Gastrocnemius medialis (tissue), 4 donors: ENCODE measurements around the gene MAGI1. TPM values are rescaled to one million over a fixed set of nuclear protein-coding genes. Genes with fewer than 3 reads are reported as not detected.

ENCODE experiments used
- ATAC-seq, 2 donors: fragments of 150-250 bp; one replicate each; pipeline ENCODE4 v1.9.1; 2016
- DNase-seq, 2 donors: peaks; one replicate each; pipeline ENCODE4 v3.0.0-alpha.2; 2019
- H3K27ac ChIP-seq, 4 donors: fragments of 200-600 bp; sonication (generic); 1 replicate in 1 of 4; 2 replicates in 3 of 4; pipeline ENCODE4 v1.5.1; 2016 to 2018; ENCODE audit warnings: mild to moderate bottlenecking in 2 of 4, moderate library complexity in 1 of 4
- H3K27me3 ChIP-seq, 3 donors: fragments of 200-600 bp; sonication (generic) in 2 of 3; 1 replicate in 1 of 3; 2 replicates in 2 of 3; pipeline versions ENCODE4 v1.5.1 to v1.6.0; 2016 to 2019; ENCODE audit warnings: mild to moderate bottlenecking in 1 of 3, moderate library complexity in 1 of 3
- H3K36me3 ChIP-seq, 2 donors: fragments of 200-600 bp; sonication (generic) in 1 of 2; one replicate each; pipeline ENCODE4 v1.5.1; 2017 to 2018
- H3K4me1 ChIP-seq, 2 donors: fragments of 200-600 bp; sonication (generic) in 1 of 2; one replicate each; pipeline ENCODE4 v1.5.1; 2016 to 2017; ENCODE audit warnings: mild to moderate bottlenecking in 2 of 2
- H3K4me3 ChIP-seq, 4 donors: fragments of 200-600 bp; sonication (generic) in 3 of 4; 1 replicate in 1 of 4; 2 replicates in 3 of 4; pipeline ENCODE4 v1.5.1; 2016 to 2019; ENCODE audit warnings: mild to moderate bottlenecking in 2 of 4
- H3K9me3 ChIP-seq, 3 donors: fragments of 200-600 bp; sonication (generic) in 2 of 3; 1 replicate in 1 of 3; 2 replicates in 2 of 3; pipeline ENCODE4 v1.5.1; 2016 to 2019
- CTCF ChIP-seq, 5 experiments: fragments of 450-650 bp in 3 of 5; fragments of 200-600 bp in 2 of 5; sonication (generic) in 2 of 5; IDR thresholded peaks in 4 of 5; conservative IDR thresholded peaks in 1 of 5; 1 replicate in 4 of 5; 2 replicates in 1 of 5; pipeline ENCODE4 v1.5.1; 2016 to 2019; ENCODE audit warnings: antibody characterized with exemption in 5 of 5, mild to moderate bottlenecking in 3 of 5, moderate library complexity in 3 of 5
- POLR2A ChIP-seq, 2 donors: fragments of 450-650 bp; IDR thresholded peaks; one replicate each; pipeline ENCODE4 v1.6.1; 2017; ENCODE audit warnings: antibody characterized with exemption in 2 of 2, mild to moderate bottlenecking in 2 of 2, moderate library complexity in 2 of 2
- in situ Hi-C, 4 donors: fragments of 200-750 bp; cut with MboI; loops; one replicate each; pipeline versions ENCODE4 v1.15.0 to v1.8.0; 2017; ENCODE audit warnings: low sequenced_read_pairs in 4 of 4
- intact Hi-C: fragments of 100-400 bp; cut with DNase I; formaldehyde crosslinking; loops from one replicate; pipeline ENCODE4 v1.15.1; 2023; ENCODE audit warnings: low total_unique reads
- total RNA-seq, 4 donors: library from RNA; depleted of rRNA; stranded (reverse); fragments of >200 nt; gene quantifications; one replicate each; pipeline versions ENCODE4 v1.1.0 to v1.2.3, GENCODE V29; 2016

MAGI1 gene
- total RNA-seq, 4 donors from 2014 or later: 2.6 to 7.5 (median 3.9) TPM

GRCh38 chr3:65915477-65915876, 123.2 kb downstream of the MAGI1 start:
- DNase-seq (no peak), ATAC-seq (no peak)
- Histone ChIP-seq H3K36me3 (no peaks in the 10 kb centered on the region), H3K4me3 (no peak overlapping the region), H3K27me3 (no peaks in the 10 kb centered on the region), H3K27ac (no peak overlapping the region), H3K9me3 (no peaks in the 10 kb centered on the region), H3K4me1 (peaks cover 0 to 24% of the 10 kb centered on the region in 2 donors)
- intact Hi-C loops (no loop called here), in situ Hi-C loops (no loop called here)
- no peak for TF ChIP-seq POLR2A (IDR thresholded peaks at IDR 0.05)
- TF ChIP-seq CTCF (IDR thresholded peaks at IDR 0.05 in 4 of 5, conservative IDR thresholded peaks at IDR 0.05 in 1 of 5): no peak

DNA sequence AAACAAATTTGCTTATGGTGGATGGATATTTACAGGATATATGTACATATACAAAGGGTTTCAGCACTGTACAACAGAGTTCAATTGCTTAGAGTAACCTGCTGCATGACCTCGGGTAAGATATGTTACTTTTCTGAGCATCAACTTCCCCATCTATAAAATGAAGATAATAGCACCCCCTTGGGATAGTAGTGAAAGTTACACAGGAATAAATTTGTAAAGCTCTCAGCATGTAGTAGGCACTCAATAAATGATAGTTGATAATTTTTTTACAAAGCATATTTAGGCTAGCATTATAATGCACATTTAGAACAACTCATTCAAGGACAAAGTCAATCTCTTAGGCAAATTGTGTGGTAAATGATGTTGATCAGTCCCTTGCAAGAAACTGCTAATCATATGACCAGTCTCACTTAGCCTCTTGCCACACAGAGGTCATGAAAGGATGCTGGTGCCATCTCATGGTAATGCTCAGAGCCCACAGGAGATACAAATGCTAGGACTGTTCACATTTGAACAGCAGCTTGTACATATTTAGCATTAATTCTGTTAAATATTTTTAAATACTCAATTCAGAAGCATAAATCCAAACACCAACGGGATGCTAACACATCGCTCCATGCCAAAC, 123.9 kb downstream of the MAGI1 start:
- Histone ChIP-seq H3K36me3 (no peaks in the 10 kb centered on the region), H3K9me3 (no peaks in the 10 kb centered on the region), H3K4me3 (no peak overlapping the region), H3K27me3 (no peaks in the 10 kb centered on the region), H3K27ac (no peak overlapping the region), H3K4me1 (peaks cover 0 to 22% of the 10 kb centered on the region in 2 donors)
- ATAC-seq (peak in 1 of 2 donors; percentile 33), DNase-seq (no peak)
- TF ChIP-seq CTCF (IDR thresholded peaks at IDR 0.05 in 4 of 5, conservative IDR thresholded peaks at IDR 0.05 in 1 of 5) (no peak), POLR2A (IDR thresholded peaks at IDR 0.05) (no peak)
- intact Hi-C loops (loop anchor here (5.0 kb wide), 1 partner anchor 128 kb away; no protein-coding TSS in a partner anchor), in situ Hi-C loops (no loop called here)

DNA sequence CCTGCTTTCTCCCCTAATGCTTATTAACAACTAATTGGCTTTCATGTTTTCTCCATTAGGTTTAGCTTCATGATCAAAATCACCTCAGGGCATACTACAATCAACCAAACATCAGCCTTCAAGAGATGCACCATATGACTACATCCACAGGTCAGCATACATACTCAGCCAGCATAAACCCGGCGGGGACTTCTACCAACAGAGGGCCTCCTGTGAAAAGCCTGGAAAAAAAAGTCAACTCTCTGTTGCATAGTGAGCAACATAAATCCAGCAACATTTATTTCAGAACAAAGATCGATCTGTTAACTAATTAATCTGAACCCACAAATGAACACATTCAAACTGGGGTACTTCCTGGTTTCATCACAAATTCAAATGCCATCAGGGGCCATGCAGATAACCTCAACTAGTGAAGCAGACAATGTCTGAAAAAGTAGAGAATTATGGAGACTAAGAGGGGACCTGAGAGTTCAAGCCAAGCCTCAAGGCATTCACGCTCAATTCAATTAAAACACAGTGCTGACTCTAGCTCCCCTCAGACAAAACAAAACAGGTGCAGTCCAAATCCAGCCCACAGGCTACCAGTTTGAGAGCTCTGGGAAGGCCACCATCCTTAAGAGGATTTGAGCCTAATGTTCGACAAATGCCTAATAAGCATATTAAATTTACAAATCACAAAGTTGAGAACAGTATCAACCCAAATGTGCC, 124.5 kb downstream of the MAGI1 start:
- no peaks in the 10 kb centered on the region for H3K27me3 ChIP-seq
- peaks cover 0 to 15% of the 10 kb centered on the region in 2 donors for H3K4me1 ChIP-seq
- no peaks in the 10 kb centered on the region for H3K36me3 ChIP-seq
- H3K4me3 ChIP-seq: no peak overlapping the region
- no peak overlapping the region for H3K27ac ChIP-seq
- in situ Hi-C loops (no loop called here), intact Hi-C loops (loop anchor here (5.0 kb wide), 1 partner anchor 127 kb away; no protein-coding TSS in a partner anchor)
- no peaks in the 10 kb centered on the region for H3K9me3 ChIP-seq
- ATAC-seq: no peak
- TF ChIP-seq CTCF (IDR thresholded peaks at IDR 0.05 in 4 of 5, conservative IDR thresholded peaks at IDR 0.05 in 1 of 5) (no peak), POLR2A (IDR thresholded peaks at IDR 0.05) (no peak)
- DNase-seq: no peak

GRCh38 chr3:65912647-65913046, 126.1 kb downstream of the MAGI1 start:
- no peak for TF ChIP-seq POLR2A (IDR thresholded peaks at IDR 0.05)
- TF ChIP-seq CTCF (IDR thresholded peaks at IDR 0.05 in 4 of 5, conservative IDR thresholded peaks at IDR 0.05 in 1 of 5): no peak
- no peak overlapping the region for H3K27ac ChIP-seq
- intact Hi-C loops: loop anchor here (5.0 kb wide), 1 partner anchor 125 kb away; no protein-coding TSS in a partner anchor
- H3K4me1 ChIP-seq: peaks cover 0 to 11% of the 10 kb centered on the region in 2 donors
- no peaks in the 10 kb centered on the region for H3K27me3 ChIP-seq
- H3K9me3 ChIP-seq: no peaks in the 10 kb centered on the region
- DNase-seq: no peak
- in situ Hi-C loops: no loop called here
- H3K36me3 ChIP-seq: no peaks in the 10 kb centered on the region
- H3K4me3 ChIP-seq: no peak overlapping the region
- ATAC-seq: no peak
